GM19025 (cell line): ENCODE data around the gene ATP5MG.
A peak's percentile ranks its signal among the peaks of the same experiment; 100 is the strongest.
"Not testable (repeated sequence)": the region's sequence is repeated elsewhere in the genome, so short reads cannot be mapped to it uniquely, and the experiment has no call there.

Source experiments
- ATAC-seq: cut with Tn5 transposase; IDR thresholded peaks from one replicate; pipeline ENCODE4 v1.9.1; 2021; ENCODE audit warnings: mild to moderate bottlenecking, low read depth, moderate library complexity; ENCODE audit not compliant: unreplicated experiment

Gene ATP5MG

GRCh38 chr11:118402594-118402993, 1.2 kb downstream of the ATP5MG start:
- ATAC-seq: not testable (repeated sequence)

GRCh38 chr11:118406599-118407166, 5.3 kb downstream of the ATP5MG start:
- no peak for ATAC-seq

GRCh38 chr11:118410055-118410745, 8.8 kb downstream of the ATP5MG start:
- ATAC-seq: peak; percentile 54

- ATAC-seq: no peak
Observed at GRCh38 chr11:118411530-118411929, 10.1 kb downstream of the ATP5MG start.

- ATAC-seq: no peak
Observed at GRCh38 chr11:118412921-118413320, 11.5 kb downstream of the ATP5MG start.

- no peak for ATAC-seq
Observed at GRCh38 chr11:118415062-118415738, 13.8 kb downstream of the ATP5MG start.

GRCh38 chr11:118415739-118416068, 14.3 kb downstream of the ATP5MG start:
- ATAC-seq: no peak

- not testable (repeated sequence) for ATAC-seq
Observed at GRCh38 chr11:118416900-118417299, 15.5 kb downstream of the ATP5MG start.

GRCh38 chr11:118417801-118418200, 16.4 kb downstream of the ATP5MG start:
- no peak for ATAC-seq

- ATAC-seq: no peak
Observed at GRCh38 chr11:118418766-118419165, 17.4 kb downstream of the ATP5MG start.

- ATAC-seq: no peak
Observed at GRCh38 chr11:118427707-118428106, 26.3 kb downstream of the ATP5MG start.

- no peak for ATAC-seq
Observed at GRCh38 chr11:118430956-118431355, 29.6 kb downstream of the ATP5MG start.

GRCh38 chr11:118434123-118434552, 32.7 kb downstream of the ATP5MG start:
- ATAC-seq: no peak

GRCh38 chr11:118434553-118435289, 33.3 kb downstream of the ATP5MG start:
- ATAC-seq: no peak

- no peak for ATAC-seq
Observed at GRCh38 chr11:118435290-118435892, 34.0 kb downstream of the ATP5MG start.

GRCh38 chr11:118435893-118436624, 34.7 kb downstream of the ATP5MG start, which contains the start of gene KMT2A:
Gene KMT2A (plus strand): TSS chr11:118436492. CDS start chr11:118436513, 21 bp downstream.
- peak; percentile 47 for ATAC-seq

- peak; percentile 6 for ATAC-seq
Observed at GRCh38 chr11:118436639-118437207, 35.3 kb downstream of the ATP5MG start.

GRCh38 chr11:118437208-118438125, 36.1 kb downstream of the ATP5MG start:
- no peak for ATAC-seq
